ENCODE data around the gene SPC24.
"Not testable (repeated sequence)": the region's sequence is repeated elsewhere in the genome, so short reads cannot be mapped to it uniquely, and the experiment has no call there.

Gene SPC24

GRCh38 chr19:11191934-11192333 is 36.4 kb upstream of the SPC24 start:
- no peak for DNase-seq

- DNase-seq, result no peak
Measured at GRCh38 chr19:11191273-11191755, 35.7 kb upstream of the SPC24 start.

GRCh38 chr19:11190501-11190900 is 34.9 kb upstream of the SPC24 start:
- DNase-seq, result no peak

- DNase-seq, result no peak
Measured at GRCh38 chr19:11187441-11187840, 31.9 kb upstream of the SPC24 start.

- DNase-seq, result no peak
Measured at GRCh38 chr19:11182994-11183393, 27.4 kb upstream of the SPC24 start.

- DNase-seq, result no peak
Measured at GRCh38 chr19:11181488-11181887, 25.9 kb upstream of the SPC24 start.

GRCh38 chr19:11180975-11181374 is 25.4 kb upstream of the SPC24 start:
- not testable (repeated sequence) for DNase-seq

- DNase-seq, result no peak
Measured at GRCh38 chr19:11180346-11180745, 24.8 kb upstream of the SPC24 start.

GRCh38 chr19:11179716-11180297 is 24.2 kb upstream of the SPC24 start:
- no peak for DNase-seq

- DNase-seq, result not testable (repeated sequence)
Measured at GRCh38 chr19:11179145-11179465, 23.5 kb upstream of the SPC24 start.

- DNase-seq, result no peak
Measured at GRCh38 chr19:11177592-11177991, 22.0 kb upstream of the SPC24 start.

- DNase-seq, result no peak
Measured at GRCh38 chr19:11176466-11177193, 21.0 kb upstream of the SPC24 start.

- no peak for DNase-seq
Measured at GRCh38 chr19:11175920-11176319, 20.3 kb upstream of the SPC24 start.

GRCh38 chr19:11174336-11174735 is 18.8 kb upstream of the SPC24 start:
- DNase-seq, result no peak

GRCh38 chr19:11173516-11174155 is 18.1 kb upstream of the SPC24 start:
- DNase-seq, result no peak

- DNase-seq, result no peak
Measured at GRCh38 chr19:11172576-11172975, 17.0 kb upstream of the SPC24 start.

- no peak for DNase-seq
Measured at GRCh38 chr19:11171144-11171543, 15.6 kb upstream of the SPC24 start.

GRCh38 chr19:11169896-11170678 is 14.5 kb upstream of the SPC24 start:
- no peak for DNase-seq

GRCh38 chr19:11168568-11168967 is 13.0 kb upstream of the SPC24 start:
- no peak for DNase-seq

GRCh38 chr19:11166281-11167142 is 10.9 kb upstream of the SPC24 start:
- DNase-seq, result no peak

GRCh38 chr19:11165486-11166030 is 10.0 kb upstream of the SPC24 start:
- DNase-seq, result no peak

- no peak for DNase-seq
Measured at GRCh38 chr19:11164879-11165406, 9.4 kb upstream of the SPC24 start.

All from SHP77 treated with DMSO at 0.1 percent for 48 hours (cell line).